GM23338 (cell line): ENCODE data around the gene HS6ST3. TPM values are rescaled to one million over a fixed set of nuclear protein-coding genes. Genes with fewer than 3 reads are reported as not detected.

ENCODE experiments used
- ATAC-seq: fragments of 200-7000 bp; cut with Tn5 transposase; 3 replicates; pipeline ENCODE4 v1.9.1; 2020
- DNase-seq: peaks from one replicate; pipeline ENCODE4 v3.0.0-alpha.2; 2015; ENCODE audit warnings: low spot score
- H2AFZ ChIP-seq: fragments of 200-600 bp; sonication (generic); 2 replicates; pipeline ENCODE4 v1.8.0; 2016; ENCODE audit warnings: antibody characterized with exemption, mild to moderate bottlenecking, moderate library complexity
- H3F3A ChIP-seq: fragments of 200-600 bp; sonication (generic); replicated peaks from 2 replicates; pipeline ENCODE4 v1.8.0; 2017; ENCODE audit warnings: antibody characterized with exemption, mixed run types, low read depth
- H3K27ac ChIP-seq: fragments of 200-600 bp; sonication (generic); 2 replicates; pipeline ENCODE4 v1.6.1; 2016; ENCODE audit warnings: low read depth
- H3K27me3 ChIP-seq: fragments of 200-600 bp; sonication (generic); 2 replicates; pipeline ENCODE4 v1.8.0; 2016; ENCODE audit warnings: mild to moderate bottlenecking, mixed run types, moderate library complexity; ENCODE audit not compliant: insufficient read depth
- H3K36me3 ChIP-seq: fragments of 200-600 bp; sonication (generic); 2 replicates; pipeline ENCODE4 v1.8.0; 2016; ENCODE audit warnings: mild to moderate bottlenecking; ENCODE audit not compliant: insufficient read depth
- H3K4me1 ChIP-seq: fragments of 200-600 bp; sonication (generic); 2 replicates; pipeline ENCODE4 v1.8.0; 2016; ENCODE audit warnings: mild to moderate bottlenecking, moderate library complexity; ENCODE audit not compliant: insufficient read depth
- H3K4me2 ChIP-seq: fragments of 200-600 bp; sonication (generic); 2 replicates; pipeline ENCODE4 v1.7.1; 2017; ENCODE audit warnings: mixed run types
- H3K4me3 ChIP-seq: fragments of 200-600 bp; sonication (generic); 2 replicates; pipeline ENCODE4 v1.6.1; 2016; ENCODE audit warnings: mixed run types
- H3K79me2 ChIP-seq: fragments of 200-600 bp; sonication (generic); replicated peaks from 2 replicates; pipeline ENCODE4 v1.8.0; 2017; ENCODE audit warnings: mild to moderate bottlenecking; ENCODE audit not compliant: insufficient read depth
- H3K9me2 ChIP-seq: fragments of 200-600 bp; sonication (generic); 2 replicates; pipeline ENCODE4 v1.8.0; 2017; ENCODE audit not compliant: insufficient read depth
- H4K20me1 ChIP-seq: fragments of 200-600 bp; sonication (generic); replicated peaks from 2 replicates; pipeline ENCODE4 v1.8.0; 2017; ENCODE audit warnings: mild to moderate bottlenecking; ENCODE audit not compliant: insufficient read depth
- H3K27ac Mint-ChIP-seq: 2 replicates; pipeline ENCODE4 v1.8.0; 2020; ENCODE audit warnings: inconsistent platforms, mild to moderate bottlenecking, moderate library complexity, mixed read lengths
- H3K27me3 Mint-ChIP-seq: 3 replicates; pipeline ENCODE4 v1.8.0; 2022; ENCODE audit warnings: low read depth, mild to moderate bottlenecking, moderate library complexity, mixed read lengths, inconsistent platforms; ENCODE audit not compliant: insufficient read depth, poor library complexity
- H3K36me3 Mint-ChIP-seq: 3 replicates; pipeline ENCODE4 v1.8.0; 2021; ENCODE audit warnings: low read depth, mild to moderate bottlenecking, inconsistent platforms, moderate library complexity, mixed read lengths
- H3K4me1 Mint-ChIP-seq: 3 replicates; pipeline ENCODE4 v1.8.0; 2020; ENCODE audit warnings: mild to moderate bottlenecking, inconsistent platforms, mixed read lengths
- H3K4me3 Mint-ChIP-seq: 3 replicates; pipeline ENCODE4 v1.8.0; 2021; ENCODE audit warnings: moderate library complexity, mild to moderate bottlenecking, inconsistent platforms, mixed read lengths
- H3K9me3 Mint-ChIP-seq: 3 replicates; pipeline ENCODE4 v1.8.0; 2020; ENCODE audit warnings: moderate library complexity, mild to moderate bottlenecking, inconsistent platforms, mixed read lengths
- CREB1 ChIP-seq: fragments of 250-450 bp; sonication (Bioruptor Pico); IDR thresholded peaks from 2 replicates; pipeline ENCODE4 v1.5.0; 2020; ENCODE audit warnings: low read depth, mild to moderate bottlenecking, moderate library complexity
- CTCF ChIP-seq, 2 experiments: fragments of 200-600 bp in 1 of 2; sonication (generic) in 1 of 2; conservative IDR thresholded peaks; 2 replicates each; pipeline versions ENCODE4 v1.5.1 to v1.6.1; 2016 to 2017; ENCODE audit warnings: antibody characterized with exemption in 2 of 2, low read depth in 2 of 2, mild to moderate bottlenecking in 2 of 2, moderate library complexity in 1 of 2
- ETS1 ChIP-seq: IDR thresholded peaks from 2 replicates; pipeline ENCODE4 v1.6.1; 2016; ENCODE audit warnings: antibody characterized with exemption
- EZH2 ChIP-seq: fragments of 200-600 bp; sonication (generic); IDR thresholded peaks from one replicate; pipeline ENCODE4 v1.8.0; 2017; ENCODE audit warnings: antibody characterized with exemption, mild to moderate bottlenecking, low read depth; ENCODE audit not compliant: unreplicated experiment
- EZH2phosphoT487 ChIP-seq: fragments of 200-600 bp; sonication (generic); IDR thresholded peaks from one replicate; pipeline ENCODE4 v1.8.1; 2018; ENCODE audit warnings: antibody characterized with exemption; ENCODE audit not compliant: unreplicated experiment
- JUNB ChIP-seq: IDR thresholded peaks from one replicate; pipeline ENCODE4 v1.6.1; 2016; ENCODE audit warnings: antibody characterized with exemption; ENCODE audit not compliant: unreplicated experiment
- NANOG ChIP-seq: IDR thresholded peaks from 2 replicates; pipeline ENCODE4 v1.6.1; 2016; ENCODE audit warnings: antibody characterized with exemption, borderline replicate concordance
- POLR2AphosphoS5 ChIP-seq: IDR thresholded peaks from 2 replicates; pipeline ENCODE4 v1.6.1; 2016; ENCODE audit warnings: antibody characterized with exemption, low read depth
- REST ChIP-seq: IDR thresholded peaks from one replicate; pipeline ENCODE4 v1.6.1; 2018; ENCODE audit warnings: antibody characterized with exemption; ENCODE audit not compliant: unreplicated experiment
- STAT1 ChIP-seq: IDR thresholded peaks from one replicate; pipeline ENCODE4 v1.6.1; 2016; ENCODE audit warnings: antibody characterized with exemption; ENCODE audit not compliant: unreplicated experiment
- ZNF114 ChIP-seq: fragments of 250-450 bp; sonication (Bioruptor Pico); IDR thresholded peaks from 2 replicates; pipeline ENCODE4 v1.5.0; 2020; ENCODE audit warnings: mild to moderate bottlenecking, moderate library complexity
- ZNF331 ChIP-seq: fragments of 250-450 bp; sonication (Bioruptor Pico); IDR thresholded peaks from 2 replicates; pipeline ENCODE4 v1.5.0; 2020; ENCODE audit warnings: low read depth, mild to moderate bottlenecking, moderate library complexity
- ZNF462 ChIP-seq: fragments of 250-450 bp; sonication (Bioruptor Pico); IDR thresholded peaks from 2 replicates; pipeline ENCODE4 v1.5.0; 2020; ENCODE audit warnings: mild to moderate bottlenecking, moderate library complexity
- polyA plus RNA-seq: library from polyadenylated mRNA; unstranded; fragments of >200 nt; fragmentation: Nextera tagmentation; extraction: Ambion mirVana; gene quantifications from 2 replicates; pipeline ENCODE4 v1.2.1, GENCODE V29; 2016
- total RNA-seq: library from RNA; depleted of rRNA; stranded (reverse); fragments of >200 nt; shearing (Covaris generic); gene quantifications from 2 replicates; pipeline ENCODE4 v1.2.3, GENCODE V29; 2014

HS6ST3 gene
- total and polyA plus RNA-seq, 2 experiments from 2014 or later = 0.52 to 0.80 TPM

GRCh38 chr13:96391606-96392005, 301.7 kb downstream of the HS6ST3 start:
- DNase-seq = no peak
- H3K9me3 Mint-ChIP-seq = peaks cover 2% of the 10 kb centered on the region; the same call in 2 of the 3 replicates
- TF ChIP-seq JUNB (no peak), STAT1 (no peak), ZNF114 (CRISPR knock-in tag) (no peak), ZNF331 (CRISPR knock-in tag) (no peak), EZH2 (no peak), NANOG (no peak), REST (no peak), CTCF (conservative IDR thresholded peaks at IDR 0.05; ENCODE audit: low read depth in 2 of 2) (no peak), CREB1 (CRISPR knock-in tag) (no peak), EZH2phosphoT487 (no peak), ZNF462 (CRISPR knock-in tag) (no peak), POLR2AphosphoS5 (no peak), ETS1 (no peak)

More at GRCh38 chr13:96391606-96392005, 301.7 kb downstream of the HS6ST3 start:
- no peaks in the 10 kb centered on the region for H3K79me2 ChIP-seq
- H3K27ac ChIP-seq = no peak overlapping the region
- no peaks in the 10 kb centered on the region for H3K36me3 ChIP-seq
- H3K27ac Mint-ChIP-seq = no peak overlapping the region
- H3K9me2 ChIP-seq = no peaks in the 10 kb centered on the region
- H3K4me2 ChIP-seq = no peak overlapping the region
- H3K4me1 Mint-ChIP-seq = peaks cover 10% of the 10 kb centered on the region; the same call in 2 of the 3 replicates
- no peaks in the 10 kb centered on the region for H4K20me1 ChIP-seq
- H3K4me1 ChIP-seq = peaks cover 3% of the 10 kb centered on the region; the same call in 1 of the 2 replicates
- no peak overlapping the region for H2AFZ ChIP-seq
- no peaks in the 10 kb centered on the region for H3K36me3 Mint-ChIP-seq
- H3K4me3 ChIP-seq = no peak overlapping the region
- no peaks in the 10 kb centered on the region for H3K27me3 ChIP-seq
- H3K27me3 Mint-ChIP-seq = peaks cover 2% of the 10 kb centered on the region
- no peaks in the 10 kb centered on the region for H3F3A ChIP-seq
- ATAC-seq = no peak
- H3K4me3 Mint-ChIP-seq = no peak overlapping the region
